ENCODE measurements around the gene ZNF487. TPM values are rescaled to one million over a fixed set of nuclear protein-coding genes. Genes with fewer than 3 reads are reported as not detected.

The ZNF487 gene
- polyA plus RNA-seq, 1 experiment = 4.4 TPM

GRCh38 chr10:43427166-43427825 lies 9.6 kb upstream of the ZNF487 start:
- no peak for DNase-seq (ENCODE audit: low read depth, low spot score)
- Histone ChIP-seq H3K27ac (ENCODE audit: low read depth, low read length) (no peak overlapping the region), H3K9me3 (ENCODE audit: control insufficient read depth, insufficient read depth, low read length) (no peaks in the 10 kb centered on the region), H3K4me3 (ENCODE audit: low read depth, low read length) (no peak overlapping the region), H3K27me3 (ENCODE audit: control insufficient read depth, insufficient read depth, low read length) (no peaks in the 10 kb centered on the region)
- ChIA-PET POLR2A (no interaction called here), CTCF (no interaction called here)
- TF ChIP-seq CTCF (IDR thresholded peaks at IDR 0.05; ENCODE audit: low read depth, low read length) = no peak

- no peak for TF ChIP-seq CTCF (IDR thresholded peaks at IDR 0.05; ENCODE audit: low read depth, low read length)
- H3K27me3 ChIP-seq (ENCODE audit: control insufficient read depth, insufficient read depth, low read length) = no peaks in the 10 kb centered on the region
- H3K9me3 ChIP-seq (ENCODE audit: control insufficient read depth, insufficient read depth, low read length) = no peaks in the 10 kb centered on the region; the same call in 1 of the 2 replicates
- POLR2A ChIA-PET = interaction anchor here (0.6 kb wide), 1 partner anchor 10 kb away, joined by 3 read pairs; no protein-coding TSS in a partner anchor
- no peak overlapping the region for H3K27ac ChIP-seq (ENCODE audit: low read depth, low read length)
- CTCF ChIA-PET = no interaction called here
- DNase-seq (ENCODE audit: low read depth, low spot score) = no peak
- H3K4me3 ChIP-seq (ENCODE audit: low read depth, low read length) = no peak overlapping the region
These were observed 5.8 kb upstream of the ZNF487 start for GRCh38 chr10:43430926-43431663.

- peak overlapping the region; percentile 87 for H3K4me3 ChIP-seq (ENCODE audit: low read depth, low read length)
- ChIA-PET CTCF (no interaction called here), POLR2A (interaction anchor here (0.5 to 1.4 kb wide), 2 partner anchors 30 to 33 kb away, joined by 4 read pairs; no protein-coding TSS in a partner anchor)
- no peaks in the 10 kb centered on the region for H3K27me3 ChIP-seq (ENCODE audit: control insufficient read depth, insufficient read depth, low read length)
- peak overlapping the region; percentile 96 for H3K27ac ChIP-seq (ENCODE audit: low read depth, low read length)
- no peaks in the 10 kb centered on the region; the same call in 1 of the 2 replicates for H3K9me3 ChIP-seq (ENCODE audit: control insufficient read depth, insufficient read depth, low read length)
- no peak for DNase-seq (ENCODE audit: low read depth, low spot score)
- no peak for TF ChIP-seq CTCF (IDR thresholded peaks at IDR 0.05; ENCODE audit: low read depth, low read length)
These were observed 395 bp downstream of the ZNF487 start for GRCh38 chr10:43437141-43437870.

GRCh38 chr10:43440463-43441134 lies 3.7 kb downstream of the ZNF487 start:
- ChIA-PET POLR2A (no interaction called here), CTCF (no interaction called here)
- H3K27ac ChIP-seq (ENCODE audit: low read depth, low read length) = no peak overlapping the region
- no peaks in the 10 kb centered on the region; the same call in 1 of the 2 replicates for H3K9me3 ChIP-seq (ENCODE audit: control insufficient read depth, insufficient read depth, low read length)
- no peak overlapping the region for H3K4me3 ChIP-seq (ENCODE audit: low read depth, low read length)
- no peaks in the 10 kb centered on the region for H3K27me3 ChIP-seq (ENCODE audit: control insufficient read depth, insufficient read depth, low read length)
- no peak for DNase-seq (ENCODE audit: low read depth, low spot score)
- TF ChIP-seq CTCF (IDR thresholded peaks at IDR 0.05; ENCODE audit: low read depth, low read length) = no peak
